ENCODE data around the gene PPP1R12B. TPM values are rescaled to one million over a fixed set of nuclear protein-coding genes. Genes with fewer than 3 reads are reported as not detected.
"Not testable (repeated sequence)": the region's sequence is repeated elsewhere in the genome, so short reads cannot be mapped to it uniquely, and the experiment has no call there.

Gene PPP1R12B
- total RNA-seq, 4 donors from 2014 or later = 747 to 1,375 (median 979) TPM

DNA sequence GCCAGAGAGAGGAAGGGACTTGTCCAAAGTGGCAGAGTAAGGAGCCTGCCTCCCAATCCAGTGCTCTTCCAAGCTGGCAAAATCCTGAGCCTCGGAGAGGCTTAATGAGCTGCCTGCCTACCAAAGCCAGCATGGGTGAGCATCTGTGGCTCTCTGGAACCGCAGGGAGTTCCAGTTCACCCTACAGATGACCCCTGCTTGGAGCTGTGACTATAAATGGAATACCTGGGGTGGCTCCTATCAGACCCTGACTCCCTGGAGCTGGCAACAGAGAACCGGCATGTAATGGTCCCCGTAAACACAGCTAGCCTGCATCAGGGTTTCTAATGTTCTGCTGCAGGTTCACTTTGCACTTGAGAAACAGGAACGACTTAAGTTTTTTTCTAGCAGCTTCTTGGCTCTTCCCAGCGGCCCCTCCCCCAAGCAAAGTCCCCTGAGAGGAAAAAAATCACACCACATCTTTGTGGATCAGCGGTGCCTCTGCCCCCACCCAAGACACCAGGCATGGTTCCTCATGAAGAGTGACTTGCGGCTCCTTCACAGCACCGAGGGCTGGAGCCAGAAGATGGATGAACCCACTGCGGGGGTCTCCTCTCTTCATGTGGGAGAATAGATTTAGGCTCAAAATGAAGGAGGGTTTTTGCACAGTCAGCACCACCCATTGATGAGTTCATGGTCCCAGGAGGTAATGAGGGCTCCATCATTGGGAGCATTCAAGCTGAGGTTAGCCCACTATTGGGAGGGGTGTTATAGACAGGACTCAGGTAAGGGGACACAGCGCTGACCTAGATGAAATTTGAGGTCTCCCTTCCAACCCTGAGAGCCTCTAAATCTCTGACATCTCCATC lies 282.8 kb downstream of the PPP1R12B start:
- no peaks in the 10 kb centered on the region for H3K4me1 ChIP-seq
- WGBS, 2 donors (ENCODE audit: low coverage in 1 of 2) = 48 to 58% methylated on average over 2 of the region's 11 CpGs
- TF ChIP-seq POLR2AphosphoS5 (IDR thresholded peaks at IDR 0.05) (no peak), POLR2A (IDR thresholded peaks at IDR 0.05) (no peak), EP300 (IDR thresholded peaks at IDR 0.05) (no peak)
- TF ChIP-seq, protein P1, sequence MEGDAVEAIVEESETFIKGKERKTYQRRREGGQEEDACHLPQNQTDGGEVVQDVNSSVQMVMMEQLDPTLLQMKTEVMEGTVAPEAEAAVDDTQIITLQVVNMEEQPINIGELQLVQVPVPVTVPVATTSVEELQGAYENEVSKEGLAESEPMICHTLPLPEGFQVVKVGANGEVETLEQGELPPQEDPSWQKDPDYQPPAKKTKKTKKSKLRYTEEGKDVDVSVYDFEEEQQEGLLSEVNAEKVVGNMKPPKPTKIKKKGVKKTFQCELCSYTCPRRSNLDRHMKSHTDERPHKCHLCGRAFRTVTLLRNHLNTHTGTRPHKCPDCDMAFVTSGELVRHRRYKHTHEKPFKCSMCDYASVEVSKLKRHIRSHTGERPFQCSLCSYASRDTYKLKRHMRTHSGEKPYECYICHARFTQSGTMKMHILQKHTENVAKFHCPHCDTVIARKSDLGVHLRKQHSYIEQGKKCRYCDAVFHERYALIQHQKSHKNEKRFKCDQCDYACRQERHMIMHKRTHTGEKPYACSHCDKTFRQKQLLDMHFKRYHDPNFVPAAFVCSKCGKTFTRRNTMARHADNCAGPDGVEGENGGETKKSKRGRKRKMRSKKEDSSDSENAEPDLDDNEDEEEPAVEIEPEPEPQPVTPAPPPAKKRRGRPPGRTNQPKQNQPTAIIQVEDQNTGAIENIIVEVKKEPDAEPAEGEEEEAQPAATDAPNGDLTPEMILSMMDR (IDR thresholded peaks at IDR 0.05) = no peak

DNA sequence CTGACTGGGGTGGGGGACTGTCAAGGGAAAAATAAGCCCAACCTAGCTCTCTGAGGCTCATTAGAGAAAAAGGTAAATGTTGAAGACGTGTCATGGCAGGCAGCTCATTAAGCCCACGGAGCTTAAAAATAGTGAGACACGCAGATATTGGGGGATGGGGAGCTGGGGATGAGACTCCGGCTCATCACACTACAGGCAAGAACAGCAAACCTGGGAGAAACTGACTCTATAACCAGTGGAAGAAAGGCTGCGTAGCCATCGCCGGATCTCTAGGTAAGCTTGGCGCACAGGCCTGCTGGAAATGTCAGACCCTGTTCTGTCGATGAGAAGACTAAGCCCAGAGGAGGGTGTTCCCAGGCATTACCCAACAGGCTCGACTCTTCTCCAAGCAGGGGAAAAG lies 283.7 kb downstream of the PPP1R12B start:
- H3K4me1 ChIP-seq = no peaks in the 10 kb centered on the region
- WGBS, 2 donors (ENCODE audit: low coverage in 1 of 2) = 79 to 87% methylated on average over 9 to 10 of the region's 10 CpGs
- no peak overlapping the region for H3K27ac ChIP-seq
- H3K27me3 ChIP-seq = peaks cover 42% of the 10 kb centered on the region
- no peak overlapping the region for H3K4me3 ChIP-seq
- ATAC-seq = no peak
- H3K36me3 ChIP-seq = no peaks in the 10 kb centered on the region
- H3K9me3 ChIP-seq = no peaks in the 10 kb centered on the region
- TF ChIP-seq, protein P1 (IDR thresholded peaks at IDR 0.05) = no peak
- TF ChIP-seq EP300 (IDR thresholded peaks at IDR 0.05) = no peak
- TF ChIP-seq POLR2A (IDR thresholded peaks at IDR 0.05) = no peak
- no peak for TF ChIP-seq POLR2AphosphoS5 (IDR thresholded peaks at IDR 0.05)

More for the DNA sequence above, 282.8 kb downstream of the PPP1R12B start:
- Histone ChIP-seq H3K27ac (no peak overlapping the region), H3K4me3 (no peak overlapping the region), H3K27me3 (peaks cover 42% of the 10 kb centered on the region), H3K9me3 (no peaks in the 10 kb centered on the region), H3K36me3 (no peaks in the 10 kb centered on the region)
- no peak for ATAC-seq

DNA sequence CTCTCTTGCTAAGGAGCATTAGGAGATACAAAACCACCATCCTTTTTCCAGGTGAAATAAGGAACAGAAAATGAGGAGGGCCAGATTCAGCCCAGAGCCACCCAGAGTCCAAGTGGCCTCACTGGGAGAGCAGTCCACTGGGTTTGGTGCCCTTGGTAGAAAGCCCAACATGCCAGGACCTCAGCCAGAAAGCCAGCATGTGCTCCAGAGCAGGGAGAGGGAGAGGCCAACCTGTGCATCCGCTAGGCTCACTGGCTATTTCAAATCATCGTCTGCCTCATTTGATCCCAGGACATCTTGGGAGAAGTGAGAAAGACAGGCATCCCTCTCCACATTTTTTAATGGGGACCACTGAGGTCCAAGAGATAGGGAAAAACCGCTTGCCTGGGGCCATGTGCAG lies 287.7 kb downstream of the PPP1R12B start:
- H3K4me1 ChIP-seq, H3K4me3 ChIP-seq, ATAC-seq, H3K36me3 ChIP-seq, H3K27ac ChIP-seq, H3K9me3 ChIP-seq: not testable (repeated sequence)
- peaks cover 51% of the 10 kb centered on the region for H3K27me3 ChIP-seq
- 51 to 83% methylated on average over 1 to 3 of the region's 3 CpGs for WGBS, 2 donors (ENCODE audit: low coverage in 1 of 2)

DNA sequence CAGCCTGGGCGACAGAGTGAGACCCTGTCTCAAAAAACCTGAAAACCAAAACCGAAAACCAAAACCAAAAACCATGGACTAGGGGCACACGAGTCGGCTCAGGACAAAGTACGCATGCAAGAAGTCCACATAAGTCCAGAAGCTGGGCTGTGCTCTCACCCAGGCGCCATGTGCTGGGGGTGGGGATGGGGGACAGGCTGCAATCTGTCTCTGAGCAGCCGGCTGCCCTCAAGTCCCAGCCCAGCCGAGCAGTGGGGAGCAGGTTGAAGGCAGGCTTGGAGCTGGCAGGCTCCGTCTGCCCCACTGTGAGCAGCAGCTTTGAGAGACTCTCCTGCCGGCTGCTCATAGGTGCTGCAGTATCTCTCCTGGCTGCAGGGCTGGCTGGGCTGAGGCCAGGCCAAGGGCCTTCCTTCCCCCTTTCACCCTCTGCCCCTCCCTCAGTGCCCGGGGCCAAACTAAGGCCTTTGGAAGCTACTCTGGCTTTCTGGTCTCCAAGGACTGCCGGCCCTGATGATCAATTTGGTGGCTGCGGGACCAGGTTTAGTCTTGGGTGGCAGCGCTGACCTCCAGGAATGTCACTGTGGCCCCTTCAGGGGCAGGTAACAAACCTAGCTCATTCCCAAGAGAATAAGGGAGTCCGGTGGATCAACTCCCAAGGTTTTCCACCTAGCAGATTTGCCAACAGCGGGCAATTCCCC lies 289.0 kb downstream of the PPP1R12B start:
- H3K27ac ChIP-seq, H3K9me3 ChIP-seq, H3K4me3 ChIP-seq, H3K36me3 ChIP-seq, ATAC-seq, H3K4me1 ChIP-seq: not testable (repeated sequence)
- WGBS, 2 donors (ENCODE audit: low coverage in 1 of 2) = 40 to 76% methylated on average over 1 to 6 of the region's 16 CpGs
- H3K27me3 ChIP-seq = peaks cover 52% of the 10 kb centered on the region

DNA sequence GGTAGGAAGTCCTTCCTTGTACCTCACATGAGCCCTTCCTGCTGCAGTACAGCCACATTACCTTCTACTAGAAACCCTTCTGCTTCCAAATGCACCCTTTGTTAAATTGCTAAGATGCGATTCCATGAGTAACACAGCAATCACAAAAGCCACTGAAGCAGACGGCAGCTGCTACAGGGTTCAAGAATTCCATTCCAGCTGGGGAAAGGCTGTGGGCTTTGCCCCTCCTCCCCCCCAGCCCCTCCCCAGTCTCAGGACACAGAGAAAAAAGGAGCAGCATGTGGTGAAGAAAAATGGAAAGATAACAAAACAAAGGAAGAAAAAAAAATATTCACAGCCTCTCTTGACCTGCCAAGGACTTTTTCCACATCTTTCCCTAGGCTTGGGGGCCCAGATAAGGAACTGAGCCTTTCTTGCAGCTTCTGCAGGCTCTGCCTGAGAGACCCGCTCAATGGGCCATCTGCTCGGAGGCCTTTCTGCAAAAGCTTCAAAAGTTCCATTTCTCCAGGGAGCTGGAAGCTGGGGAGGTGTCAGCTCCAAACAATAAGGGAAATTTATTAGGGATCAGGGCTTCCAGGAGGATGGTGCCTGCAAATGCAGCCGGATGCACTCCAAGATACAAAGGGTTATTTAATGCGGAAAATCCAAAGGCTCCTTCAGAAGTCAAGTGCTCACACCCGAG lies 289.7 kb downstream of the PPP1R12B start:
- peaks cover 0 to 11% (median 10%) of the 10 kb centered on the region in 3 donors for H3K4me1 ChIP-seq
- no peaks in the 10 kb centered on the region for H3K9me3 ChIP-seq
- no peak overlapping the region for H3K27ac ChIP-seq
- peaks cover 59% of the 10 kb centered on the region for H3K27me3 ChIP-seq
- 73 to 90% methylated on average over 4 of the region's 7 CpGs for WGBS, 2 donors (ENCODE audit: low coverage in 1 of 2)
- no peak for ATAC-seq
- H3K36me3 ChIP-seq = no peaks in the 10 kb centered on the region
- no peak overlapping the region for H3K4me3 ChIP-seq
- no peak for TF ChIP-seq POLR2AphosphoS5 (IDR thresholded peaks at IDR 0.05)
- TF ChIP-seq EP300 (IDR thresholded peaks at IDR 0.05) = no peak
- TF ChIP-seq POLR2A (IDR thresholded peaks at IDR 0.05) = no peak
- TF ChIP-seq, protein P1 (IDR thresholded peaks at IDR 0.05) = no peak

DNA sequence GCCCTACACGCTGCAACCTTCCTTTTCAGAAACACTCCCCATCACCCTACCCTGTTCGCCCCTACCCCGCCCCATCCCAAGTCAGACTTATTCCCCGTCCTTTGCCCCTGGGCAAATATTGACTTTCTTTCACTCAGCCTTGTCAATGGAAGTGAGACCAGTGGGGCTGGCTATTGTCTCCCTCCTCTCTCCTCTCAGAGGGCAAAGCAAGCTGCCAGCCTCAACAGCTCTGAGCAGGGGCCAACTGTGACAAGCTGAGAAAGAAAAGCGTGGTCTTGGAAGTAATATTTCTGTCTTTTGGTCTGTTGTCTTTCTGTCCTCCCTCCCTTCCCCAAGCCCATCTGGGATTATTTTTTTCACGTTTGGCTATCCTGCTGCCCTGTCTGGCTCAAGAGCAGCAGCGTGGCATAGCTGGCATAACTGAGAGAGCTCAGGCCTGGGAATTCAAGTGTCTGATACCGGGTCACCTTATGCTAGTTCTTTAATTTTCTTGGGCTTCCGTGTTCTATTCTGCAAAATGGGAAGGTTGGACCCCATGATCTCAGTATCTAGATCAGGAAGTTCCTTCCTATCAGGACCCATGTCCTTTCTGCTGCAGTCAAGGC lies 290.3 kb downstream of the PPP1R12B start:
- not testable (repeated sequence) for H3K9me3 ChIP-seq, ATAC-seq, H3K4me3 ChIP-seq, H3K36me3 ChIP-seq, H3K27ac ChIP-seq
- WGBS, 2 donors (ENCODE audit: low coverage in 1 of 2) = 85 to 88% methylated on average over 7 of the region's 9 CpGs
- peaks cover 66% of the 10 kb centered on the region for H3K27me3 ChIP-seq
- peaks cover 0 to 18% (median 15%) of the 10 kb centered on the region in 3 donors for H3K4me1 ChIP-seq

Data from gastroesophageal sphincter (tissue), 4 donors.